WTC11 (cell line): ENCODE results near the gene RNF115. TPM values are rescaled to one million over a fixed set of nuclear protein-coding genes. Genes with fewer than 3 reads are reported as not detected.
"Not testable (repeated sequence)": the region's sequence is repeated elsewhere in the genome, so short reads cannot be mapped to it uniquely, and the experiment has no call there.

Experiments
- ATAC-seq: fragments of 200-7000 bp; cut with Tn5 transposase; 2 replicates; pipeline ENCODE4 v1.10.0; 2021; ENCODE audit warnings: mild to moderate bottlenecking, moderate library complexity
- CTCF ChIA-PET: fragments of 300-600 bp; sonication (Branson Sonifier 250); formaldehyde crosslinking; loops from one replicate; lab custom pipeline; 2021; ENCODE audit warnings: antibody characterized with exemption; lab: Charles Lee
- POLR2A ChIA-PET: fragments of 350-600 bp; sonication (Branson Sonifier 250); formaldehyde crosslinking; loops from one replicate; lab custom pipeline; 2021; ENCODE audit warnings: antibody characterized with exemption; lab: Charles Lee
- DNase-seq: peaks from one replicate; pipeline ENCODE4 v3.0.0; 2021; ENCODE audit warnings: low spot score
- H3K27ac Mint-ChIP-seq: 2 replicates; pipeline ENCODE4 v1.8.0; 2021; ENCODE audit warnings: mixed read lengths
- H3K27me3 Mint-ChIP-seq: 2 replicates; pipeline ENCODE4 v1.8.0; 2021; ENCODE audit warnings: low read depth, mild to moderate bottlenecking, moderate library complexity, mixed read lengths
- H3K36me3 Mint-ChIP-seq: 2 replicates; pipeline ENCODE4 v1.8.0; 2021; ENCODE audit warnings: mixed read lengths
- H3K4me1 Mint-ChIP-seq: 2 replicates; pipeline ENCODE4 v1.8.0; 2022; ENCODE audit warnings: mixed read lengths
- H3K4me3 Mint-ChIP-seq: 2 replicates; pipeline ENCODE4 v1.8.0; 2021; ENCODE audit warnings: mild to moderate bottlenecking, moderate library complexity, mixed read lengths
- H3K9me3 Mint-ChIP-seq: 2 replicates; pipeline ENCODE4 v1.8.0; 2021; ENCODE audit warnings: mixed read lengths
- ATF1 ChIP-seq: sonication (generic); formaldehyde crosslinking; IDR thresholded peaks from 2 replicates; pipeline ENCODE4 v1.8.1; 2023; ENCODE audit warnings: mild to moderate bottlenecking, moderate library complexity, missing genetic modification reagents
- ATF2 ChIP-seq: sonication (generic); formaldehyde crosslinking; IDR thresholded peaks from 2 replicates; pipeline ENCODE4 v1.8.1; 2022; ENCODE audit warnings: low read depth, missing genetic modification reagents, borderline replicate concordance
- FOXK1 ChIP-seq: sonication (generic); formaldehyde crosslinking; IDR thresholded peaks from 2 replicates; pipeline ENCODE4 v1.8.0; 2022; ENCODE audit warnings: mild to moderate bottlenecking, moderate library complexity, missing genetic modification reagents
- FOXP1 ChIP-seq: sonication (generic); formaldehyde crosslinking; IDR thresholded peaks from 2 replicates; pipeline ENCODE4 v1.8.0; 2022; ENCODE audit warnings: missing genetic modification reagents, mild to moderate bottlenecking, moderate library complexity, borderline replicate concordance
- HMGA2 ChIP-seq: fragments of 250-450 bp; sonication (Bioruptor Pico); IDR thresholded peaks from 2 replicates; pipeline ENCODE4 v1.4.0; 2021; ENCODE audit warnings: mild to moderate bottlenecking, moderate library complexity
- MYBL2 ChIP-seq: sonication (generic); formaldehyde crosslinking; IDR thresholded peaks from 2 replicates; pipeline ENCODE4 v1.8.1; 2023; ENCODE audit warnings: mild to moderate bottlenecking, moderate library complexity, missing genetic modification reagents
- NFYB ChIP-seq: sonication (generic); formaldehyde crosslinking; conservative IDR thresholded peaks from 2 replicates; pipeline ENCODE4 v1.8.0; 2022; ENCODE audit warnings: low read depth, missing genetic modification reagents
- NR1H2 ChIP-seq: sonication (generic); formaldehyde crosslinking; IDR thresholded peaks from 2 replicates; pipeline ENCODE4 v1.9.0; 2021; ENCODE audit warnings: mild to moderate bottlenecking, moderate library complexity, missing genetic modification reagents
- NR2C2 ChIP-seq: sonication (generic); formaldehyde crosslinking; IDR thresholded peaks from 2 replicates; pipeline ENCODE4 v1.8.0; 2022; ENCODE audit warnings: mild to moderate bottlenecking, missing genetic modification reagents
- ZBTB21 ChIP-seq: sonication (generic); formaldehyde crosslinking; IDR thresholded peaks from 2 replicates; pipeline ENCODE4 v1.8.1; 2023; ENCODE audit warnings: mild to moderate bottlenecking, missing genetic modification reagents, borderline replicate concordance
- ZNF219 ChIP-seq: sonication (generic); formaldehyde crosslinking; IDR thresholded peaks from 2 replicates; pipeline ENCODE4 v1.8.0; 2023; ENCODE audit warnings: missing genetic modification reagents, mild to moderate bottlenecking, borderline replicate concordance
- total RNA-seq: library from RNA; stranded (reverse); gene quantifications from 3 replicates; pipeline ENCODE4 v1.2.3, GENCODE V29; 2021
- TF ChIP-seq, protein P1 (sequence below): fragments of 250-450 bp; sonication (Bioruptor Pico); IDR thresholded peaks from 2 replicates; pipeline ENCODE4 v1.8.0; 2021; ENCODE audit warnings: mild to moderate bottlenecking
- TF ChIP-seq, protein P2 (sequence below): fragments of 250-450 bp; sonication (Bioruptor Pico); conservative IDR thresholded peaks from 2 replicates; pipeline ENCODE4 v1.9.0; 2021; ENCODE audit warnings: mild to moderate bottlenecking
- TF ChIP-seq, protein P3 (sequence below): sonication (generic); formaldehyde crosslinking; IDR thresholded peaks from 2 replicates; pipeline ENCODE4 v1.8.0; 2023; ENCODE audit warnings: mild to moderate bottlenecking, missing genetic modification reagents
- TF ChIP-seq, protein P4 (sequence below): sonication (generic); formaldehyde crosslinking; IDR thresholded peaks from 2 replicates; pipeline ENCODE4 v1.8.1; 2023; ENCODE audit warnings: mild to moderate bottlenecking, missing genetic modification reagents, moderate library complexity

RNF115 gene
- total RNA-seq, 1 experiment from 2014 or later, result 8.1 TPM

DNA sequence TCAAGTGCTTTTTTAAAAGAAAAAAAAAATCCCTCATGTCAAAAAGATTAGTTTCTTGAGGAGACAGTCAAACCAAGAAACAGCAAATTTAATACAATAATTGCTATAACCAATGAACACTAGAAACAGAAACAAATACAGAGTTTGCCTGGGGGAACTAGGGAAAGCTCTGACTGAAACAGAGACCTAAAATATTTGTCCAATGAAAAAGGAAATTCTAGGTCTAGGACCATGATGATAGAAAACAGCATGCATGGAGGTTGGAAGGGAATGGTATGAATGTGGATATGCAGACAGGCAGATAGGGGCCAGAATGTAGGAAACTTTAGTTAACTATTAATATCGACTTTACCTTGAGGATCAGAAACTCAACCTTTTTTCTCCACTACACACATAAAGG lies 31.4 kb downstream of the RNF115 start:
- no peak overlapping the region for H3K4me3 Mint-ChIP-seq
- H3K27me3 Mint-ChIP-seq, result no peaks in the 10 kb centered on the region; the same call in 1 of the 2 replicates
- TF ChIP-seq MYBL2 (no peak), FOXP1 (CRISPR knock-in tag) (no peak), ZNF219 (CRISPR knock-in tag) (no peak), NR1H2 (CRISPR knock-in tag) (no peak)
- TF ChIP-seq, protein P1, sequence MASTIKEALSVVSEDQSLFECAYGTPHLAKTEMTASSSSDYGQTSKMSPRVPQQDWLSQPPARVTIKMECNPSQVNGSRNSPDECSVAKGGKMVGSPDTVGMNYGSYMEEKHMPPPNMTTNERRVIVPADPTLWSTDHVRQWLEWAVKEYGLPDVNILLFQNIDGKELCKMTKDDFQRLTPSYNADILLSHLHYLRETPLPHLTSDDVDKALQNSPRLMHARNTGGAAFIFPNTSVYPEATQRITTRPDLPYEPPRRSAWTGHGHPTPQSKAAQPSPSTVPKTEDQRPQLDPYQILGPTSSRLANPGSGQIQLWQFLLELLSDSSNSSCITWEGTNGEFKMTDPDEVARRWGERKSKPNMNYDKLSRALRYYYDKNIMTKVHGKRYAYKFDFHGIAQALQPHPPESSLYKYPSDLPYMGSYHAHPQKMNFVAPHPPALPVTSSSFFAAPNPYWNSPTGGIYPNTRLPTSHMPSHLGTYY, result no peak
- TF ChIP-seq, protein P2, sequence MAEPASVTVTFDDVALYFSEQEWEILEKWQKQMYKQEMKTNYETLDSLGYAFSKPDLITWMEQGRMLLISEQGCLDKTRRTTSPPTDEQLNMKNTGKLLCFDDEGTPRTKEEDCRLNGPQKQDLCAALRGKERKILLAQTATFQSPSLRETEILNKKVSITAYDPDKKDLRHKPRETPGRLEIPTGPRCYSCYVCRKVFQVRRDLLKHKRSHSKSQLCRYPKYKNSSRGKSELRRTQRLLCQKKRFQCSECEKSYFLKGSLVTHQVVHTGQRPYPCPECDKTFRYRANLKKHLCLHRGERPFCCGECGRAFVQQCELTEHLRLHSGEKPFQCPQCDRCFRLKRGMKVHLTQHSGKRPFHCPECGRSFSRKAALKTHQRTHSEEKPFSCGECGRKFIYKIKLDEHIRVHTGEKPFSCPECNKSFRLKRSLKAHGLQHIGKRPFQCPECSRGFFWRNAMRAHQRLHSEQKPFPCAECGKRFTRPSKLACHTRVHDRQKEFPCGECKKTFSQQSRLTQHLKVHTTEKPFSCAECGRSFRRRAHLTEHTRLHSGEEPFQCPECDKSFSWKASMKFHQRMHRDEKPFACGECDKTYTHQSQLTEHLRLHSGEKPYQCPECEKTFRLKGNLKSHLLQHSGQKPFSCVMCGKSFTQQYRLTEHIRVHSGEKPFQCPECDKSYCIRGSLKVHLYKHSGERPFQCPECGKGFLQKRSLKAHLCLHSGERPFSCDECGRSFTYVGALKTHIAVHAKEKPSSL (CRISPR knock-in tag), result no peak
- TF ChIP-seq, protein P3, sequence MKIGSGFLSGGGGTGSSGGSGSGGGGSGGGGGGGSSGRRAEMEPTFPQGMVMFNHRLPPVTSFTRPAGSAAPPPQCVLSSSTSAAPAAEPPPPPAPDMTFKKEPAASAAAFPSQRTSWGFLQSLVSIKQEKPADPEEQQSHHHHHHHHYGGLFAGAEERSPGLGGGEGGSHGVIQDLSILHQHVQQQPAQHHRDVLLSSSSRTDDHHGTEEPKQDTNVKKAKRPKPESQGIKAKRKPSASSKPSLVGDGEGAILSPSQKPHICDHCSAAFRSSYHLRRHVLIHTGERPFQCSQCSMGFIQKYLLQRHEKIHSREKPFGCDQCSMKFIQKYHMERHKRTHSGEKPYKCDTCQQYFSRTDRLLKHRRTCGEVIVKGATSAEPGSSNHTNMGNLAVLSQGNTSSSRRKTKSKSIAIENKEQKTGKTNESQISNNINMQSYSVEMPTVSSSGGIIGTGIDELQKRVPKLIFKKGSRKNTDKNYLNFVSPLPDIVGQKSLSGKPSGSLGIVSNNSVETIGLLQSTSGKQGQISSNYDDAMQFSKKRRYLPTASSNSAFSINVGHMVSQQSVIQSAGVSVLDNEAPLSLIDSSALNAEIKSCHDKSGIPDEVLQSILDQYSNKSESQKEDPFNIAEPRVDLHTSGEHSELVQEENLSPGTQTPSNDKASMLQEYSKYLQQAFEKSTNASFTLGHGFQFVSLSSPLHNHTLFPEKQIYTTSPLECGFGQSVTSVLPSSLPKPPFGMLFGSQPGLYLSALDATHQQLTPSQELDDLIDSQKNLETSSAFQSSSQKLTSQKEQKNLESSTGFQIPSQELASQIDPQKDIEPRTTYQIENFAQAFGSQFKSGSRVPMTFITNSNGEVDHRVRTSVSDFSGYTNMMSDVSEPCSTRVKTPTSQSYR, result no peak
- H3K27ac Mint-ChIP-seq, result no peak overlapping the region
- H3K4me1 Mint-ChIP-seq, result no peaks in the 10 kb centered on the region
- no peak for ATAC-seq
- no peak for DNase-seq
- peaks cover 25% of the 10 kb centered on the region for H3K9me3 Mint-ChIP-seq
- ChIA-PET CTCF (no interaction called here), POLR2A (no interaction called here)
- H3K36me3 Mint-ChIP-seq, result peaks cover 31% of the 10 kb centered on the region

- H3K4me3 Mint-ChIP-seq, H3K27ac Mint-ChIP-seq, H3K27me3 Mint-ChIP-seq, CTCF ChIA-PET, ATAC-seq, H3K4me1 Mint-ChIP-seq, DNase-seq, POLR2A ChIA-PET: not testable (repeated sequence)
- H3K36me3 Mint-ChIP-seq, result peaks cover 26% of the 10 kb centered on the region
- H3K9me3 Mint-ChIP-seq, result peaks cover 20% of the 10 kb centered on the region
These were observed 32.0 kb downstream of the RNF115 start for GRCh38 chr1:145791860-145792259.

- peaks cover 7% of the 10 kb centered on the region; the same call in 1 of the 2 replicates for H3K36me3 Mint-ChIP-seq
These were observed 35.3 kb downstream of the RNF115 start for GRCh38 chr1:145788580-145788979.

More at GRCh38 chr1:145788580-145788979, 35.3 kb downstream of the RNF115 start:
- Mint-ChIP-seq H3K9me3 (no peaks in the 10 kb centered on the region), H3K27me3 (no peaks in the 10 kb centered on the region), H3K4me1 (peaks cover 6% of the 10 kb centered on the region; the same call in 1 of the 2 replicates), H3K4me3 (no peak overlapping the region), H3K27ac (no peak overlapping the region)
- TF ChIP-seq HMGA2 (no peak), ATF2 (no peak), NR1H2 (CRISPR knock-in tag) (no peak), ATF1 (CRISPR knock-in tag) (no peak), NR2C2 (CRISPR knock-in tag) (no peak), FOXK1 (CRISPR knock-in tag) (no peak), NFYB (no peak), ZBTB21 (CRISPR knock-in tag) (no peak)
- TF ChIP-seq, protein P4, sequence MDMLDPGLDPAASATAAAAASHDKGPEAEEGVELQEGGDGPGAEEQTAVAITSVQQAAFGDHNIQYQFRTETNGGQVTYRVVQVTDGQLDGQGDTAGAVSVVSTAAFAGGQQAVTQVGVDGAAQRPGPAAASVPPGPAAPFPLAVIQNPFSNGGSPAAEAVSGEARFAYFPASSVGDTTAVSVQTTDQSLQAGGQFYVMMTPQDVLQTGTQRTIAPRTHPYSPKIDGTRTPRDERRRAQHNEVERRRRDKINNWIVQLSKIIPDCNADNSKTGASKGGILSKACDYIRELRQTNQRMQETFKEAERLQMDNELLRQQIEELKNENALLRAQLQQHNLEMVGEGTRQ (CRISPR knock-in tag), result no peak
- CTCF ChIA-PET, result interaction anchor here (1.8 kb wide), 1 partner anchor 57 kb away, joined by 6 read pairs; the partner anchor contains the start of gene NUDT17
- ATAC-seq (no peak), DNase-seq (no peak)
- POLR2A ChIA-PET, result no interaction called here
